PC-3 (cell line): ENCODE results near the gene ARFGAP3.

Experiments
- CTCF ChIP-seq: fragments of 300-600 bp; sonication (generic); conservative IDR thresholded peaks from 2 replicates; pipeline ENCODE4 v1.5.1; 2017; ENCODE audit warnings: antibody characterized with exemption, low read depth, mild to moderate bottlenecking, low read length
- EZH2 ChIP-seq: fragments of 300-600 bp; sonication (generic); IDR thresholded peaks from one replicate; pipeline ENCODE4 v1.6.1; 2017; ENCODE audit warnings: antibody characterized with exemption, mild to moderate bottlenecking, low read length; ENCODE audit not compliant: unreplicated experiment
- EZH2phosphoT487 ChIP-seq: fragments of 300-600 bp; sonication (generic); IDR thresholded peaks from 2 replicates; pipeline ENCODE4 v1.6.1; 2018; ENCODE audit warnings: mild to moderate bottlenecking, antibody characterized with exemption, low read length, borderline replicate concordance

GRCh38 chr22:42874010-42874409 lies 16.9 kb upstream of the ARFGAP3 start:
- TF ChIP-seq CTCF (no peak), EZH2 (no peak), EZH2phosphoT487 (no peak)
